OCI-M2 (cell line): ENCODE data around the gene SPIRE2.
"Not testable (repeated sequence)": the region's sequence is repeated elsewhere in the genome, so short reads cannot be mapped to it uniquely, and the experiment has no call there.

Source experiments
- DNase-seq: peaks from one replicate; lab custom pipeline; 2025; ENCODE audit not compliant: unreplicated experiment; lab: John Stamatoyannopoulos, UW

SPIRE2 gene

DNA sequence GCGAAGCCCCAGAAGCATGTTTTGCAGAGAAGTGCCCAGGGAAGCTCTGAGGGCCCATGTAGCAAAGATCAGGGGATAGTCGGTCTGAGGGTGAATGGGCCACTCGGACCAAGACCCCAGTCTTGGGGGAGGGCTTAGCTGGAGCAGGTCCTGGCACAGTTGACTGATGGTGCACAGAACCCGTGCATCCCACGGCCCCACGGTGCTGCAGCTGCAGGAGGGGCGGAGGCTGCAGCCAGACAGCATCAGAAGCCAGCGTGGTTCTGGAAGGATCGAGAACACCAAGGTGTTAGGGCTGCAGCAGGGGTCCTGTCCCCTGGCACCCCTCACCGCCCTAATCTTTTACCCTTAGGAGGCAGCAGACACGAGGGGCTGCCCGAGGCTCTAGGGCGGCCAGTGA is 83.9 kb downstream of the SPIRE2 start:
- DNase-seq, result no peak

DNA sequence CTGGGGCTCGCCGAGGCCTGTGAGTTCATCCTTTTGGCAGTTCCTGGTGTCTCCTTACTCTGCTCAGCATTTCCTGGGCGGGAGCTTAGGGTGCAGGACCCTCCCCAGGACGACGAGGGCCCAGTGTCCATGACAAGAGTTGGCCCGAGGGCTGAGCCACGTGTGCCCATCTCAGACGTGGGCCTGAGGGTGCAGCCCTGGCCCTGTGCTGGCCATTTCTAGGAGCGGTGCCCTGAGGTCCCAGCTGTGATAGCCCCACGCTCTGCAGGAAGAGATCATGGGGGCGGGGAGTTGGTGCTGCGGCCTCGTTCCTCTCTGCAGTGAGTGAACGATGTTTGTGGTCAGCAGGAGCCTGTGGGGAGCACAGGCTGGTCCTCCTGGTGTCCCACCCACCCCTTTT is 84.4 kb downstream of the SPIRE2 start:
- no peak for DNase-seq

DNA sequence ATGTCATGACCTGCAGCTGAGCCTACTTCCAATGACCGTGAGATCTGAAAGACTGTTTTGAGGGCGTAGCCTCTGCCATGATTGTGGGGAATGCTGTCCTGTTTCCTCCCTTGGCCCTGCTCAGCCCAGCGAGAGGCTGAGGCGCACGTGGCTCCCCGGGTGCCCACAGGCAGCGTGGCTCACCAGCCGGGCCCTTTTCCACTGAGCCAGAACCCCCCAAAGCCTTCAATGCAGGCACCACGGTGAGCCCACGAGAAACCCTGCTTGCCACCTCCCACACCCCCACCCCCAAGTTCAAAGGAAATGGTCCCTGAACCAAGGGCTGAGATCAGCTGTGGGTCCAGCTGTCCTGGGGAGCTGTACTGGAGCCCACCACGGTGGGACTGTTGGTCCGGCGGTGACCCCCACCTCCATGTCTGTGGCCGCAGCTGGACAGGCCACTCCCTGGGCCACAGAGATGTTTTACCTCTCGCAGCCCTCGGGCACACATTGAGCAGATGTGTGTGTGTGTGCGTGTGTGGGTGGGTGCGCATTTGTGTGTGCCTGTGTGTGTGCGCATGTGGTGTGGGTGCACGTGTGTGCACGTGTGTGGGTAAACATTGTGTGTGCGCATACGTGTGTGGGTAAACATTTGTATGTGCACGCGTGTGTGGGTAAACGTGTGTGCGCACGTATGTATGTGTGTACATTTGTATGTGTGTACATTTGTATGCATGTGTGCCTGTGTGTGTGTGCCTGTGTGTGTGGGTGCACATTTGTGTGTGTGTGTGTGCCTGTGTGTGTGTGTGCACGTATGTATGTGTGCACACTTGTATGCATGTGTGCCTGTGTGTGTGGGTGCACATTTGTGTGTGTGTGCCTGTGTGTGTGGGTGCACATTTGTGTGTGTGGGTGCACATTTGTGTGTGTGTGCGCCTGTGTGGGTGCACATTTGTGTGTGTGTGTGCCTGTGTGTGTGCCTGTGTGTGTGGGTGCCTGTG is 85.4 kb downstream of the SPIRE2 start:
- no peak for DNase-seq

DNA sequence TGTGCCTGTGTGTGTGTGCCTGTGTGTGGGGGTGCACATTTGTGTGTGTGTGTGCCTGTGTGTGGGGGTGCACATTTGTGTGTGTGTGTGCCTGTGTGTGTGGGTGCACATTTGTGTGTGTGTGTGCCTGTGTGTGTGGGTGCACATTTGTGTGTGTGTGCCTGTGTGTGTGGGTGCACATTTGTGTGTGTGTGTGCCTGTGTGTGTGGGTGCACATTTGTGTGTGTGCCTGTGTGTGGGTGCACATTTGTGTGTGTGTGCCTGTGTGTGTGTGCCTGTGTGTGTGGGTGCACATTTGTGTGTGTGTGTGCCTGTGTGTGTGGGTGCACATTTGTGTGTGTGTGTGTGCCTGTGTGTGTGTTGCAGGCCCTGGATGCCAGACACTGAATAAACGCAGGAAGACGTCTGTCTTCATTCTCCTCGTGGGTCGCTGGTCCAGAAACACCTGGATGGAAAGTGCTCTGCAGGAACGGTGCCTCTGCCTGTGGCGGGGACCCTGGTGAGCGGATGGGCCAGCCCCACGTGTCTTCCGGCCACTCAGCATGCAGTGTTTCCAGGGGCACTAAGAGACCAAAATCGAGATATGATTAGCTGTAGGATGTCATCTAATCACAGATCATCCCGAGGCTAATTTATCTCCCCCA is 86.5 kb downstream of the SPIRE2 start:
- DNase-seq, result not testable (repeated sequence)

DNA sequence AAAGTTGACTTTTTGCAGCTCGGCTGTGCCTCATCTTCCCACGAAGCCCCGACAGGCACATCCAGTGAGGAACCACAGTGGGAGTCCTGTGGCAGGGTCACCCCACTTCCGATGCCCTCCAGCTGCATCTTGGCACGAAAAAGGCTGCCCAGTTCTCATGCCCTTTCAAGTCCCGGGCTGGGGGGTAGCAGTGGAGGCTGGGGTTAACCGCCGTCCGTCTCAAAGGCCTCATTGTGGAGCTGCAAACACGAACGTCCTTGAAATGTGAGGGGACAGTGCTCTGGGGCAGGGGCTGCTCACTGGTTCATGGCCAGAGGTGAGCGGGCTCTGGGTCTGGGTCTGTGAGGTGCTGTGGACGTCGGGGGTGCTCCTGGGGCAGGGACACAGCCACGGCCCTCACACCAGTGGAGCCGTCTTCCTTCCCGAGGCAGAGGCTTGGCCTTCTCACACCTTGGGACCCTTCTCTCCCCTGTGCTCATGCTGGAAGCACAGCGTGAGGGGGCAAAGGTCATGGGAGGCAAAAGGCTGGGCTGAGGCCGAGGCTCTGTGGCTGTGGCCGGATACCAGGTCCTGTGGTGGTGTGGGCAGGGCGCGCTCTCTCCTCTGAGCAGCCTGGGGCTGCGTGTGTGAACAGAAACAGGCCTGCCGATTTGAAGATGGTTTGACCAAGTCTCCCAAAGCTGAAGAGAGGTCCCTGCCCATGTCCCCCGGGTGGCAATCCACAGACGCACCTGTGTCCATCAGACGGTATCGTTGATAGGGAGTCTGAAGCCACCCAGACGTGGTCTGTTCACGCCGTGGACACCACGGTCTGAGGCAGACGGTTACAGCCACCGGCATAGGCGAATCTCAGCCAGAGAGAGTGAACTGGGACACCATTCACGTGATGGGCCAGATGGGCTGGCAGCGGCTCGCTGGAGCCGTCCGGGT is 87.3 kb downstream of the SPIRE2 start:
- DNase-seq, result no peak

DNA sequence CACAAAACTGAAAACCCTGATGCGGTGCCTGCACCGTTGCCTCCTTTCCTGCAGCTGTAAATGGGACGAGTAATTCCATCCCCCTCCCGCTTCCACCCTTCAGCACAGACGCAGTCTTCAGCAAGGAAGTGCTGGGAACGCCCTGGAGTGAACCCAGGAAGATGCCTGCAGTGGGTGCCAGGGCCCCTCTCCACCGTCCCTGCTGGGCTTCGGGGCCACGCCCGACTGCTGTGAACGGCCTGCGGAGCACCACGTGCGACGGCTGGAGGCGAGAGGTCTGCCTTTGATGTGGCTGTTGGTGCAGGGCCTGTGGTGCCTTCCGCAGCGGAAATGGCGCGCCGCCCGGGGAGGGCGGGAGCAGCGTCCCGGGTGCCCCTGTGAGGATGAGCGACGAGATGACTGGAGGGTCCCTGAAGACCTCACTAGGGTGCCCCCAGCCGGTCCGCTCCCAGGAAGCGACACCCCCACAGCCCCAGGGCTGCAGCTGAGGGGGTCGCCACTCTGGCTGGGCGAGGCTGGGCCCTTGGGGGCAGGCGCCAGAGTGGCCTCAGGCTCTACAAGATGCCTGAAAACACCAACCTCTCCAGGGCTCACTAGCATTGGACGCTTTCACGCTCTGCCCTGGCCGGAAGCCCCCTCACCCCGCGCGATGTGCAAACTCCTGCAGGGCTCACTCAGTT is 89.6 kb downstream of the SPIRE2 start:
- no peak for DNase-seq

DNA sequence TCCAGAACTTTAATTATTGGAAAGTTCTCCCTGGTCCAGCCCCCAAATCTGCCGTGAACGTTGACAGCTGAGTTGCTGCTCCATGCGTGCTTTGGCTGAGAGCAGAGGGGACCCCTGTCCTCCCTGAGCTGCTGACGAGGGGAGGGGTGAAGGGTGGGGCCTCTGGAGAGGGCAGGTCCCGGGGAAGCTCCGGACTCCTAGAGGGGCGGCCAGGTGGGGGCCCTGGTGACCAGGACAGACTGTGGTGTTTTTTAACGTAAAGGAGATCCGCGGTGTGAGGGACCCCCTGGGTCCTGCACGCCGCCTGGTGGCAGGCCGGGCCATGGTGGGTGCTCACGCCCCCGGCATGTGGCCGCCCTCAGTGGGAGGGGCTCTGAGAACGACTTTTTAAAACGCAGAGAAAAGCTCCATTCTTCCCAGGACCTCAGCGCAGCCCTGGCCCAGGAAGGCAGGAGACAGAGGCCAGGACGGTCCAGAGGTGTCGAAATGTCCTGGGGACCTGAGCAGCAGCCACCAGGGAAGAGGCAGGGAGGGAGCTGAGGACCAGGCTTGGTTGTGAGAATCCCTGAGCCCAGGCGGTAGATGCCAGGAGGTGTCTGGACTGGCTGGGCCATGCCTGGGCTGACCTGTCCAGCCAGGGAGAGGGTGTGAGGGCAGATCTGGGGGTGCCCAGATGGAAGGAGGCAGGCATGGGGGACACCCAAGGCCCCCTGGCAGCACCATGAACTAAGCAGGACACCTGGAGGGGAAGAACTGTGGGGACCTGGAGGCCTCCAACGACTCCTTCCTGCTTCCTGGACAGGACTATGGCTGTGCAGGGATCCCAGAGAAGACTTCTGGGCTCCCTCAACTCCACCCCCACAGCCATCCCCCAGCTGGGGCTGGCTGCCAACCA is 90.4 kb downstream of the SPIRE2 start, which contains the start of gene MC1R:
MC1R (plus strand) TSS at position 410 of the 895 bp plus-strand sequence; CDS start at position 807, 397 bp downstream.
- DNase-seq, result peak; percentile 30

DNA sequence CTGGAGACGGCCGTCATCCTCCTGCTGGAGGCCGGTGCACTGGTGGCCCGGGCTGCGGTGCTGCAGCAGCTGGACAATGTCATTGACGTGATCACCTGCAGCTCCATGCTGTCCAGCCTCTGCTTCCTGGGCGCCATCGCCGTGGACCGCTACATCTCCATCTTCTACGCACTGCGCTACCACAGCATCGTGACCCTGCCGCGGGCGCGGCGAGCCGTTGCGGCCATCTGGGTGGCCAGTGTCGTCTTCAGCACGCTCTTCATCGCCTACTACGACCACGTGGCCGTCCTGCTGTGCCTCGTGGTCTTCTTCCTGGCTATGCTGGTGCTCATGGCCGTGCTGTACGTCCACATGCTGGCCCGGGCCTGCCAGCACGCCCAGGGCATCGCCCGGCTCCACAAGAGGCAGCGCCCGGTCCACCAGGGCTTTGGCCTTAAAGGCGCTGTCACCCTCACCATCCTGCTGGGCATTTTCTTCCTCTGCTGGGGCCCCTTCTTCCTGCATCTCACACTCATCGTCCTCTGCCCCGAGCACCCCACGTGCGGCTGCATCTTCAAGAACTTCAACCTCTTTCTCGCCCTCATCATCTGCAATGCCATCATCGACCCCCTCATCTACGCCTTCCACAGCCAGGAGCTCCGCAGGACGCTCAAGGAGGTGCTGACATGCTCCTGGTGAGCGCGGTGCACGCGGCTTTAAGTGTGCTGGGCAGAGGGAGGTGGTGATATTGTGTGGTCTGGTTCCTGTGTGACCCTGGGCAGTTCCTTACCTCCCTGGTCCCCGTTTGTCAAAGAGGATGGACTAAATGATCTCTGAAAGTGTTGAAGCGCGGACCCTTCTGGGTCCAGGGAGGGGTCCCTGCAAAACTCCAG is 91.5 kb downstream of the SPIRE2 start:
- DNase-seq, result no peak

DNA sequence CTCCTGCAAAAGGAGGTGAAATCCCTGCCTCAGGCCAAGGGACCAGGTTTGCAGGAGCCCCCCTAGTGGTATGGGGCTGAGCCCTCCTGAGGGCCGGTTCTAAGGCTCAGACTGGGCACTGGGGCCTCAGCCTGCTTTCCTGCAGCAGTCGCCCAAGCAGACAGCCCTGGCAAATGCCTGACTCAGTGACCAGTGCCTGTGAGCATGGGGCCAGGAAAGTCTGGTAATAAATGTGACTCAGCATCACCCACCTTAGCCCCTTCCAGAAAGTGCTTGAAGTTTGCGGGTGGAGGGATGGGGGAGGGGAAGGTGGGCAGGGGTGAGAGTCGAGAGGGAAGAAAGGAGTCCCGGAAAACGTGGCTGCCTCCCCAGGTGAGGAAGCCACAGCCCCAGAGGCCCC is 92.4 kb downstream of the SPIRE2 start:
- no peak for DNase-seq
